Calu3 (cell line): ENCODE measurements around the gene SPATC1L. TPM values are rescaled to one million over a fixed set of nuclear protein-coding genes. Genes with fewer than 3 reads are reported as not detected.

Source experiments
- BruUV-seq: library from RNA; stranded (reverse); fragments of 400-500 nt; replicated peaks from 2 replicates; lab custom pipeline; 2021; lab: Mats Ljungman, UMichigan
- CTCF ChIA-PET: fragments of 300-600 bp; sonication (Branson Sonifier 250); formaldehyde crosslinking; loops from one replicate; lab custom pipeline; 2022; ENCODE audit warnings: antibody characterized with exemption; lab: Charles Lee
- DNase-seq: peaks from one replicate; pipeline ENCODE4 v3.0.0; 2022
- H3K27ac Mint-ChIP-seq: one replicate; pipeline ENCODE4 v1.8.0; 2022; ENCODE audit warnings: mixed read lengths; ENCODE audit not compliant: unreplicated experiment
- H3K27me3 Mint-ChIP-seq: one replicate; pipeline ENCODE4 v1.8.0; 2022; ENCODE audit warnings: mixed read lengths; ENCODE audit not compliant: unreplicated experiment
- H3K36me3 Mint-ChIP-seq: one replicate; pipeline ENCODE4 v1.8.0; 2022; ENCODE audit warnings: mild to moderate bottlenecking, moderate library complexity, mixed read lengths; ENCODE audit not compliant: insufficient read depth, unreplicated experiment
- H3K4me1 Mint-ChIP-seq: one replicate; pipeline ENCODE4 v1.8.0; 2022; ENCODE audit warnings: mild to moderate bottlenecking, low read depth, mixed read lengths; ENCODE audit not compliant: unreplicated experiment
- H3K4me3 Mint-ChIP-seq: one replicate; pipeline ENCODE4 v1.8.0; 2022; ENCODE audit warnings: mild to moderate bottlenecking, low read depth, moderate library complexity, mixed read lengths; ENCODE audit not compliant: unreplicated experiment
- H3K9me3 Mint-ChIP-seq: one replicate; pipeline ENCODE4 v1.8.0; 2022; ENCODE audit warnings: low read depth, mixed read lengths; ENCODE audit not compliant: unreplicated experiment
- intact Hi-C: fragments of 100-400 bp; cut with micrococcal nuclease; formaldehyde crosslinking; loops from one replicate; pipeline ENCODE4 v1.10.0; 2022; ENCODE audit not compliant: unreplicated experiment
- total RNA-seq: library from RNA; stranded (reverse); gene quantifications from 2 replicates; pipeline ENCODE4 v1.2.3, GENCODE V29; 2022
- TF ChIP-seq, protein P1 (sequence below): fragments of 200-600 bp; IDR thresholded peaks from one replicate; pipeline ENCODE4 v1.8.0; 2022; ENCODE audit warnings: antibody characterized with exemption; ENCODE audit not compliant: unreplicated experiment

The SPATC1L gene
- total RNA-seq, 1 experiment from 2014 or later = 4.4 TPM

DNA sequence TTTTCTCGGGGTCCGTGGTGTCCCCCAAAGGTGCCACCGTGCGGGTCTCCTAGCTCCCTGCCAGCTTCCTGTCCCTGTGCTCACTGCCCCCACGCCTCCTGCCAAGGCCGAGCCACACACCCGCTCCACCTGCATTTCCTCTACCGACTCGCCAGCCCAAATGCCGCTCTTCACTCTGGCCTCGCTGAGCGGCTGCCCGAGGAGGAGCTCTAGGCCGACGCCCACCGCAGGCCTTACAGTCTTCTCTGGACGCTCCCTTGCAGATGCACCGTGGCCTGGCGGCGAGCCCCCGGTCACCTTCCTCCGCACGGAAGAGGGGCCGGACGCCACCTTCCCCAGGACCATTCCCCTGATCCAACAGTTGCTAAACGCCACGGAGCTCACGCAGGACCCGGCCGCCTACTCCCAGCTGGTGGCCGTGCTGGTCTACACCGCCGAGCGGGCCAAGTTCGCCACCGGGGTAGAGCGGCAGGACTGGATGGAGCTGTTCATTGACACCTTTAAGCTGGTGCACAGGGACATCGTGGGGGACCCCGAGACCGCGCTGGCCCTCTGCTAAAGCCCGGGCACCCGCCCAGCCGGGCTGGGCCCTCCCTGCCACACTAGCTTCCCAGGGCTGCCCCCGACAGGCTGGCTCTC lies 55.2 kb downstream of the SPATC1L start:
- Mint-ChIP-seq H3K9me3 (no peaks in the 10 kb centered on the region), H3K27ac (no peak overlapping the region), H3K4me3 (no peak overlapping the region), H3K36me3 (peaks cover 3% of the 10 kb centered on the region), H3K27me3 (no peaks in the 10 kb centered on the region), H3K4me1 (no peaks in the 10 kb centered on the region)
- BruUV-seq = no TSS peak
- DNase-seq = no peak
- intact Hi-C loops = no loop called here
- TF ChIP-seq, protein P1, sequence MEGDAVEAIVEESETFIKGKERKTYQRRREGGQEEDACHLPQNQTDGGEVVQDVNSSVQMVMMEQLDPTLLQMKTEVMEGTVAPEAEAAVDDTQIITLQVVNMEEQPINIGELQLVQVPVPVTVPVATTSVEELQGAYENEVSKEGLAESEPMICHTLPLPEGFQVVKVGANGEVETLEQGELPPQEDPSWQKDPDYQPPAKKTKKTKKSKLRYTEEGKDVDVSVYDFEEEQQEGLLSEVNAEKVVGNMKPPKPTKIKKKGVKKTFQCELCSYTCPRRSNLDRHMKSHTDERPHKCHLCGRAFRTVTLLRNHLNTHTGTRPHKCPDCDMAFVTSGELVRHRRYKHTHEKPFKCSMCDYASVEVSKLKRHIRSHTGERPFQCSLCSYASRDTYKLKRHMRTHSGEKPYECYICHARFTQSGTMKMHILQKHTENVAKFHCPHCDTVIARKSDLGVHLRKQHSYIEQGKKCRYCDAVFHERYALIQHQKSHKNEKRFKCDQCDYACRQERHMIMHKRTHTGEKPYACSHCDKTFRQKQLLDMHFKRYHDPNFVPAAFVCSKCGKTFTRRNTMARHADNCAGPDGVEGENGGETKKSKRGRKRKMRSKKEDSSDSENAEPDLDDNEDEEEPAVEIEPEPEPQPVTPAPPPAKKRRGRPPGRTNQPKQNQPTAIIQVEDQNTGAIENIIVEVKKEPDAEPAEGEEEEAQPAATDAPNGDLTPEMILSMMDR = no peak
- CTCF ChIA-PET = no interaction called here

DNA sequence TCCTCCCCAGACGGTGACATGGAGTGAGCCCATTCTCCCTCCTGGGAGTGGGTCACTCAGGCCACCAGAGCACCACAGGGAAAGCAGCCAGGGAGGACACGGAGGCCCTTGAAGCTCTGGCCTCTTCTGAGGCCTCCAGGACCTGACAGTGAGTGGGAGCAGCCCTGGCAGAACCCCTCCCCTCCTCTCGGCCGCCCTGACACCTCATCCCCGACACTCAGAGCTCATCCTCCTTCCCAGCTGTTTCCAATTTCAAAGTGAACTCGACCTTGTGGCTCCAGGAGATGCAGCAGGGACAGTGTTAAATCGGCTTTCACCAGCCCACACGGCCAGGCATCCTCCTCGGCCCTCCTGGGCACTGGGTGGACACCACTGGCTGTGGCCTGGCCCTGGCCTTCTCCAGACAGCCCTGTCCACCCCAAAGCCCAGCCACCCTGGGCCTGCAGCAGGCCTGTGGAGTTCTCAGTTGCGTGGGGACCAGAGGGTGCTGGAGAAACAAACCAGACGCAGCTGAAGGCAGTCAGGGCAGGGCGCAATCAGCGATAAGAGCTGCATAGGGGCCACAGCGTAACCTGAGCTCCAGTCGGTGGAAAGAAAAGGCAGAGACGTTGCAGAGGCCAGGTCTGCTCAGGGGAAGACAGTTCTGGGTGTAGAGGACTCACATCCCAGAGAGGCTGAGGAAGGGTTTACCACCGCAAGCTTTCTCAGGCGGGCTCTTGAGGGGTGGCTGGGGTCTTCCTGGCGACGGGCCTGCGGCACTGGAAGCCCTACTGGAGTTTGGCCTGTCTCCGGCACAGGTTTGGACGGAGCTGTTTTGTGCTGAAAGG lies 55.9 kb downstream of the SPATC1L start:
- DNase-seq = no peak
- H3K36me3 Mint-ChIP-seq = peaks cover 3% of the 10 kb centered on the region
- intact Hi-C loops = no loop called here
- CTCF ChIA-PET = no interaction called here
- no peaks in the 10 kb centered on the region for H3K27me3 Mint-ChIP-seq
- no peak overlapping the region for H3K4me3 Mint-ChIP-seq
- H3K4me1 Mint-ChIP-seq = no peaks in the 10 kb centered on the region
- no peak overlapping the region for H3K27ac Mint-ChIP-seq
- TF ChIP-seq, protein P1 = no peak
- peaks cover 2% of the 10 kb centered on the region for H3K9me3 Mint-ChIP-seq
- no TSS peak for BruUV-seq

DNA sequence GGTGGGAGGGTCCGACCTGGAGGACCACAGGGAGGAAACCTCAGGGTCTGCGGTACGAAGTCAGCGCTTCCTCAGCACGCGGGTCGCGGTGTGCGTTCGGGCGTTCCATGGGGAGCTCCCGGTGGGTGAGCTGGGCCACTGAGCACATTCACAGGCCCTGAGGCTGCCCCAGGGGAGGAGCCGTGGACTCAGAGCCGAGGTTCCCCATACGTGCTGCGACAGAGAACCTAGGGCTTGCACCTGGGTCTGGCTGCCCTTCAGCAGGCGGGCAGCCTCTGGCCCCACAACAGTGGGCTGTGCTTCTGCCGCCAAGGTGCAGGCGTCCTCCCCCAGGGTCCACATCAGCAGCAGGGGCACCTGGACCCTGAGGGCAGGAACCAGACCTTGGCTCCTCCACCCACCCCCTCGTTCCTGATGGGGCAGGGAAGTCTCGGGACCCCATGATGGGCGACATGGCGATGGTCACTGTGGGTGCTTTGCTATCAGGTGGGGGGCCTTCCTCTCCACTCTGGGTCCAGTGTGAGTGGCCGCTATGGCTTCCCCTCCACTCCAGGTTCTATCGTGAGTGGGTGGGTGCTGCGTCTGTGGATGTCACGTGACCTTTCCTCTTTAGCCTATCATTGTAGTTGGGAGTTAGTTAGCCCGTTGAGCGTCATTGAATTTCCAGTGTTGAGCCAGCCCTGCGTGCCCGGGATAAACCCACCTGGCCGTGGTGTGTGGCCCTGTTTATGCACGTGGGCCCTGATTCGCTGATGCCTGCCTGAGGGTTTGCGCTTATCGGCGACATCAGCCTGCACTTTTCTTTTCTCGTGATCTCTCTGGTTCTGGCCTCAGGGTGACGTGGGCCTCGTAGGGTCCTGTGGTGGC lies 56.8 kb downstream of the SPATC1L start:
- DNase-seq = no peak
- Mint-ChIP-seq H3K27ac (no peak overlapping the region), H3K4me3 (no peak overlapping the region), H3K9me3 (peaks cover 3% of the 10 kb centered on the region), H3K4me1 (no peaks in the 10 kb centered on the region), H3K36me3 (peaks cover 3% of the 10 kb centered on the region), H3K27me3 (no peaks in the 10 kb centered on the region)
- TF ChIP-seq, protein P1 = no peak
- intact Hi-C loops = no loop called here
- CTCF ChIA-PET = no interaction called here
- BruUV-seq = no TSS peak
